ENCODE results near the gene RPTOR. TPM values are rescaled to one million over a fixed set of nuclear protein-coding genes. Genes with fewer than 3 reads are reported as not detected.

The RPTOR gene
- total RNA-seq, 1 experiment from 2014 or later = 58.0 TPM

DNA sequence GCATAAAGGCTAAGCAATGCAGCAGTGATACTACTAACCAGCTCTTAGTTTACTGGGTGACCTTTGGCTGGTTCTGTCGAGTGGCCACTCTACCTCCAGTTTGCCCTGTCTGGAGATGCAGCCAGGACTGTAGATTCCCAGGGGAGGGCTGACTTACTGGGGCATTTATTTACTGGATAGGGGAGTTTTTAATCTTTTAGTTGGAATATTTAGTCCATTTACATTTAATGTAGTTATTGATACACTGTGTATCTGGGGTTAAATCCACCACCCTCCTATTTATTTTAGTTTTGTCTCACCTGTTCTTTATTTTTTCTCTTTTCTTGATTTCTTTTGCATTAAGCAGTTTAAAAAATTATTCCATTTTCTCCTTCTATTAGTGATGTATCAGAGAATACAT is 112.9 kb downstream of the RPTOR start:
- no TSS peak for BruUV-seq (replicated peaks)
- intact Hi-C loops (cut with micrococcal nuclease; ENCODE audit: unreplicated experiment) (no loop called here), in situ Hi-C loops (cut with HindIII; ENCODE audit: low pct_unique_long_range_greater_than_20kb, low sequenced_read_pairs) (no loop called here)
- ChIA-PET POLR2A (no interaction called here), CTCF (no interaction called here)
- ATAC-seq = no peak
- Histone ChIP-seq H3K27ac (ENCODE audit: low read length) (no peak overlapping the region), H3K9me3 (ENCODE audit: control insufficient read depth, insufficient read depth, low read depth, low read length) (peaks cover 10% of the 10 kb centered on the region; the same call in 1 of the 2 replicates), H3K4me1 (ENCODE audit: control insufficient read depth, insufficient read depth, low read length) (no peaks in the 10 kb centered on the region), H3K36me3 (ENCODE audit: control insufficient read depth, insufficient read depth, low read length) (no peaks in the 10 kb centered on the region), H3K27me3 (ENCODE audit: control insufficient read depth, insufficient read depth, low read length) (no peaks in the 10 kb centered on the region), H3K4me3 (ENCODE audit: low read depth in 2 of 2, low read length in 2 of 2) (no peak overlapping the region)
- DNase-seq (ENCODE audit: low read depth, low spot score) = no peak
- TF ChIP-seq SIN3A (IDR thresholded peaks at IDR 0.05; ENCODE audit: borderline replicate concordance, insufficient read depth, low read depth, low read length) = no peak
- no peak for TF ChIP-seq TCF7L2 (IDR thresholded peaks at IDR 0.05; ENCODE audit: low read depth, low read length)
- TF ChIP-seq, protein P1, sequence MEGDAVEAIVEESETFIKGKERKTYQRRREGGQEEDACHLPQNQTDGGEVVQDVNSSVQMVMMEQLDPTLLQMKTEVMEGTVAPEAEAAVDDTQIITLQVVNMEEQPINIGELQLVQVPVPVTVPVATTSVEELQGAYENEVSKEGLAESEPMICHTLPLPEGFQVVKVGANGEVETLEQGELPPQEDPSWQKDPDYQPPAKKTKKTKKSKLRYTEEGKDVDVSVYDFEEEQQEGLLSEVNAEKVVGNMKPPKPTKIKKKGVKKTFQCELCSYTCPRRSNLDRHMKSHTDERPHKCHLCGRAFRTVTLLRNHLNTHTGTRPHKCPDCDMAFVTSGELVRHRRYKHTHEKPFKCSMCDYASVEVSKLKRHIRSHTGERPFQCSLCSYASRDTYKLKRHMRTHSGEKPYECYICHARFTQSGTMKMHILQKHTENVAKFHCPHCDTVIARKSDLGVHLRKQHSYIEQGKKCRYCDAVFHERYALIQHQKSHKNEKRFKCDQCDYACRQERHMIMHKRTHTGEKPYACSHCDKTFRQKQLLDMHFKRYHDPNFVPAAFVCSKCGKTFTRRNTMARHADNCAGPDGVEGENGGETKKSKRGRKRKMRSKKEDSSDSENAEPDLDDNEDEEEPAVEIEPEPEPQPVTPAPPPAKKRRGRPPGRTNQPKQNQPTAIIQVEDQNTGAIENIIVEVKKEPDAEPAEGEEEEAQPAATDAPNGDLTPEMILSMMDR (IDR thresholded peaks at IDR 0.05) = no peak
- TF ChIP-seq, protein P2, sequence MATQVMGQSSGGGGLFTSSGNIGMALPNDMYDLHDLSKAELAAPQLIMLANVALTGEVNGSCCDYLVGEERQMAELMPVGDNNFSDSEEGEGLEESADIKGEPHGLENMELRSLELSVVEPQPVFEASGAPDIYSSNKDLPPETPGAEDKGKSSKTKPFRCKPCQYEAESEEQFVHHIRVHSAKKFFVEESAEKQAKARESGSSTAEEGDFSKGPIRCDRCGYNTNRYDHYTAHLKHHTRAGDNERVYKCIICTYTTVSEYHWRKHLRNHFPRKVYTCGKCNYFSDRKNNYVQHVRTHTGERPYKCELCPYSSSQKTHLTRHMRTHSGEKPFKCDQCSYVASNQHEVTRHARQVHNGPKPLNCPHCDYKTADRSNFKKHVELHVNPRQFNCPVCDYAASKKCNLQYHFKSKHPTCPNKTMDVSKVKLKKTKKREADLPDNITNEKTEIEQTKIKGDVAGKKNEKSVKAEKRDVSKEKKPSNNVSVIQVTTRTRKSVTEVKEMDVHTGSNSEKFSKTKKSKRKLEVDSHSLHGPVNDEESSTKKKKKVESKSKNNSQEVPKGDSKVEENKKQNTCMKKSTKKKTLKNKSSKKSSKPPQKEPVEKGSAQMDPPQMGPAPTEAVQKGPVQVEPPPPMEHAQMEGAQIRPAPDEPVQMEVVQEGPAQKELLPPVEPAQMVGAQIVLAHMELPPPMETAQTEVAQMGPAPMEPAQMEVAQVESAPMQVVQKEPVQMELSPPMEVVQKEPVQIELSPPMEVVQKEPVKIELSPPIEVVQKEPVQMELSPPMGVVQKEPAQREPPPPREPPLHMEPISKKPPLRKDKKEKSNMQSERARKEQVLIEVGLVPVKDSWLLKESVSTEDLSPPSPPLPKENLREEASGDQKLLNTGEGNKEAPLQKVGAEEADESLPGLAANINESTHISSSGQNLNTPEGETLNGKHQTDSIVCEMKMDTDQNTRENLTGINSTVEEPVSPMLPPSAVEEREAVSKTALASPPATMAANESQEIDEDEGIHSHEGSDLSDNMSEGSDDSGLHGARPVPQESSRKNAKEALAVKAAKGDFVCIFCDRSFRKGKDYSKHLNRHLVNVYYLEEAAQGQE (IDR thresholded peaks at IDR 0.05; ENCODE audit: insufficient read depth in 1 of 2, low read depth in 2 of 2, low read length in 1 of 2) = no peak
- TF ChIP-seq POLR2AphosphoS5 (IDR thresholded peaks at IDR 0.05; ENCODE audit: low read depth, low read length) = no peak

DNA sequence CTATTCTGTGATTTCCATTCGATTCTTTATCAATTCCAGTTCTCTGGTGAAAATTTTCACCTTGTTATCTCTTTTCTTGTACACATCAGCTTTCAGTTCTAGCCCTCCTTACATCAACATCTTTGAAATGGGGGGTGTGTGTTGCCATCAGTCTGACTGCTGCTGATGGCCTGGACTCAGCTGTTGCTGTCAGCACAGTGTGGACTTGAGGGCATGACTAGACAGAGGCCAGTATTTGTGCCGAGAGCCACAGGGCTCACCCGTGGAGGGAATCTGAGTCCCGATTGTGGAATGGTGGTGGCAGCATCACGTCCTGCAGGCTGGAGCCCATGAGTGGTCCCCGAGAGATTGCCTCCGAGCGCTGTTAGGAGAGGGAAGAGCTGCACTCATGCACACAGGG is 114.2 kb downstream of the RPTOR start:
- H3K27ac ChIP-seq (ENCODE audit: low read length) = no peak overlapping the region
- TF ChIP-seq SIN3A (IDR thresholded peaks at IDR 0.05; ENCODE audit: borderline replicate concordance, insufficient read depth, low read depth, low read length) (no peak), TCF7L2 (IDR thresholded peaks at IDR 0.05; ENCODE audit: low read depth, low read length) (no peak), POLR2AphosphoS5 (IDR thresholded peaks at IDR 0.05; ENCODE audit: low read depth, low read length) (no peak)
- TF ChIP-seq, protein P1 (IDR thresholded peaks at IDR 0.05) = no peak
- TF ChIP-seq, protein P2 (IDR thresholded peaks at IDR 0.05; ENCODE audit: insufficient read depth in 1 of 2, low read depth in 2 of 2, low read length in 1 of 2) = no peak
- peaks cover 10% of the 10 kb centered on the region; the same call in 1 of the 2 replicates for H3K9me3 ChIP-seq (ENCODE audit: control insufficient read depth, insufficient read depth, low read depth, low read length)
- ChIA-PET CTCF (no interaction called here), POLR2A (no interaction called here)
- no peaks in the 10 kb centered on the region for H3K36me3 ChIP-seq (ENCODE audit: control insufficient read depth, insufficient read depth, low read length)
- no peak overlapping the region for H3K4me3 ChIP-seq (ENCODE audit: low read depth in 2 of 2, low read length in 2 of 2)
- ATAC-seq (no peak), DNase-seq (ENCODE audit: low read depth, low spot score) (no peak)
- in situ Hi-C loops (cut with HindIII; ENCODE audit: low pct_unique_long_range_greater_than_20kb, low sequenced_read_pairs) = no loop called here
- BruUV-seq (replicated peaks) = no TSS peak
- intact Hi-C loops (cut with micrococcal nuclease; ENCODE audit: unreplicated experiment) = no loop called here
- no peaks in the 10 kb centered on the region for H3K27me3 ChIP-seq (ENCODE audit: control insufficient read depth, insufficient read depth, low read length)
- H3K4me1 ChIP-seq (ENCODE audit: control insufficient read depth, insufficient read depth, low read length) = peaks cover 8% of the 10 kb centered on the region
